AML-193 (cell line): ENCODE results near the gene SH2D7.

Experiments used
- DNase-seq, 2 experiments: peaks; one replicate each; lab custom pipeline; 2025; lab: John Stamatoyannopoulos, UW

SH2D7 gene

GRCh38 chr15:78092261-78093041 is at the start of gene SH2D7:
SH2D7 (plus strand) TSS chr15:78092561; CDS start chr15:78092585, 24 bp downstream.
- DNase-seq, result no peak

- peak; percentile 91 to 95 for DNase-seq
These were observed 47.8 kb upstream of the SH2D7 start for GRCh38 chr15:78044407-78045155.

GRCh38 chr15:78045189-78045588 is 47.2 kb upstream of the SH2D7 start:
- DNase-seq, result no peak

- no peak for DNase-seq
These were observed 45.5 kb upstream of the SH2D7 start for GRCh38 chr15:78046796-78047341.

- peak; percentile 95 to 96 for DNase-seq
These were observed 44.4 kb upstream of the SH2D7 start for GRCh38 chr15:78047761-78048627.

GRCh38 chr15:78048628-78048920 is 43.8 kb upstream of the SH2D7 start:
- DNase-seq, result no peak

GRCh38 chr15:78049691-78050440 is 42.5 kb upstream of the SH2D7 start:
- peak; percentile 79 to 91 for DNase-seq

- peak in 1 of 2 experiments; percentile 19 for DNase-seq
These were observed 41.9 kb upstream of the SH2D7 start for GRCh38 chr15:78050441-78050809.

- DNase-seq, result no peak
These were observed 41.5 kb upstream of the SH2D7 start for GRCh38 chr15:78050826-78051225.

GRCh38 chr15:78051596-78051995 is 40.8 kb upstream of the SH2D7 start:
- DNase-seq, result no peak

- DNase-seq, result peak; percentile 8 to 22
These were observed 40.4 kb upstream of the SH2D7 start for GRCh38 chr15:78052001-78052401.

GRCh38 chr15:78052545-78052944 is 39.8 kb upstream of the SH2D7 start:
- DNase-seq, result no peak

GRCh38 chr15:78054518-78054917 is 37.8 kb upstream of the SH2D7 start:
- DNase-seq, result no peak

GRCh38 chr15:78054966-78055365 is 37.4 kb upstream of the SH2D7 start:
- DNase-seq, result no peak

- no peak for DNase-seq
These were observed 36.2 kb upstream of the SH2D7 start for GRCh38 chr15:78055919-78056713.

- DNase-seq, result peak; percentile 51 to 52
These were observed 35.6 kb upstream of the SH2D7 start for GRCh38 chr15:78056714-78057269.

- DNase-seq, result no peak
These were observed 34.6 kb upstream of the SH2D7 start for GRCh38 chr15:78057803-78058202.

- DNase-seq, result no peak
These were observed 33.9 kb upstream of the SH2D7 start for GRCh38 chr15:78058401-78058935.

GRCh38 chr15:78059110-78059839 is 33.1 kb upstream of the SH2D7 start:
- peak; percentile 20 to 47 for DNase-seq
